ENCODE data around the gene FSTL4. TPM values are rescaled to one million over a fixed set of nuclear protein-coding genes. Genes with fewer than 3 reads are reported as not detected.

The FSTL4 gene
- total and polyA plus RNA-seq, 2 experiments from 2014 or later = 1.4 to 2.8 TPM

DNA sequence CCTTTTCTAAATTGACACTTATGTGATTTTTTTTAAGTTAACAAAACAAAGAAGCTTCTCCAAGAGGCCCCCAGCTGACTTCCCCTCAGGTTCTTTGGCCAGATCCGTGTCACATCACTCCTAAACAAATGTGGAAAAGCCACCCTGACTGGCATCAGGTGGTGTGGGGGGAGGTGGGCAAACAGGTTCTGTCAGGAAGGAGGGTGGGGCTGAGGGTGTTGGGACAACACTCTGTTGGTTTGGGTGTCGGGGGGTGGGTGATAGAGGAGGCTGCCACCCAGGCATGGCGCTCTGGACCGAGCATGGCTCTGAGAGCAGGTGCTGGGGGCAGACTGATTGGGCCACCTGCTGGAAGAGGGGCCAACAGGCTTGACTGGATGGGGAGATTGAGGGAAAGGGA, 349.7 kb downstream of the FSTL4 start:
- Histone ChIP-seq H3K27ac (ENCODE audit: low read depth) (no peak overlapping the region), H3K36me3 (ENCODE audit: insufficient read depth) (no peaks in the 10 kb centered on the region), H3K27me3 (ENCODE audit: insufficient read depth) (no peaks in the 10 kb centered on the region), H3K4me3 (no peak overlapping the region), H3K4me2 (no peak overlapping the region), H3K4me1 (ENCODE audit: insufficient read depth) (0 out of 2 replicates have a peak, but pooled peaks cover 3% of the 10 kb centered on the region), H2AFZ (no peak overlapping the region), H4K20me1 (replicated peaks; ENCODE audit: insufficient read depth) (no peaks in the 10 kb centered on the region), H3K9me2 (ENCODE audit: insufficient read depth) (no peaks in the 10 kb centered on the region), H3K79me2 (replicated peaks; ENCODE audit: insufficient read depth) (no peaks in the 10 kb centered on the region), H3F3A (replicated peaks; ENCODE audit: low read depth) (no peaks in the 10 kb centered on the region)
- DNase-seq (ENCODE audit: low spot score) (no peak), ATAC-seq (no peak)
- TF ChIP-seq EZH2phosphoT487 (IDR thresholded peaks at IDR 0.05; ENCODE audit: unreplicated experiment) (no peak), REST (IDR thresholded peaks at IDR 0.05; ENCODE audit: unreplicated experiment) (no peak), EZH2 (IDR thresholded peaks at IDR 0.05; ENCODE audit: low read depth, unreplicated experiment) (no peak), JUNB (IDR thresholded peaks at IDR 0.05; ENCODE audit: unreplicated experiment) (no peak), ZNF114 (CRISPR knock-in tag; IDR thresholded peaks at IDR 0.05) (no peak), STAT1 (IDR thresholded peaks at IDR 0.05; ENCODE audit: unreplicated experiment) (no peak), NANOG (IDR thresholded peaks at IDR 0.05; ENCODE audit: borderline replicate concordance) (no peak), POLR2AphosphoS5 (IDR thresholded peaks at IDR 0.05; ENCODE audit: low read depth) (no peak), ZNF331 (CRISPR knock-in tag; IDR thresholded peaks at IDR 0.05; ENCODE audit: low read depth) (no peak), ETS1 (IDR thresholded peaks at IDR 0.05) (no peak), CREB1 (CRISPR knock-in tag; IDR thresholded peaks at IDR 0.05; ENCODE audit: low read depth) (no peak)
- TF ChIP-seq, protein P1, sequence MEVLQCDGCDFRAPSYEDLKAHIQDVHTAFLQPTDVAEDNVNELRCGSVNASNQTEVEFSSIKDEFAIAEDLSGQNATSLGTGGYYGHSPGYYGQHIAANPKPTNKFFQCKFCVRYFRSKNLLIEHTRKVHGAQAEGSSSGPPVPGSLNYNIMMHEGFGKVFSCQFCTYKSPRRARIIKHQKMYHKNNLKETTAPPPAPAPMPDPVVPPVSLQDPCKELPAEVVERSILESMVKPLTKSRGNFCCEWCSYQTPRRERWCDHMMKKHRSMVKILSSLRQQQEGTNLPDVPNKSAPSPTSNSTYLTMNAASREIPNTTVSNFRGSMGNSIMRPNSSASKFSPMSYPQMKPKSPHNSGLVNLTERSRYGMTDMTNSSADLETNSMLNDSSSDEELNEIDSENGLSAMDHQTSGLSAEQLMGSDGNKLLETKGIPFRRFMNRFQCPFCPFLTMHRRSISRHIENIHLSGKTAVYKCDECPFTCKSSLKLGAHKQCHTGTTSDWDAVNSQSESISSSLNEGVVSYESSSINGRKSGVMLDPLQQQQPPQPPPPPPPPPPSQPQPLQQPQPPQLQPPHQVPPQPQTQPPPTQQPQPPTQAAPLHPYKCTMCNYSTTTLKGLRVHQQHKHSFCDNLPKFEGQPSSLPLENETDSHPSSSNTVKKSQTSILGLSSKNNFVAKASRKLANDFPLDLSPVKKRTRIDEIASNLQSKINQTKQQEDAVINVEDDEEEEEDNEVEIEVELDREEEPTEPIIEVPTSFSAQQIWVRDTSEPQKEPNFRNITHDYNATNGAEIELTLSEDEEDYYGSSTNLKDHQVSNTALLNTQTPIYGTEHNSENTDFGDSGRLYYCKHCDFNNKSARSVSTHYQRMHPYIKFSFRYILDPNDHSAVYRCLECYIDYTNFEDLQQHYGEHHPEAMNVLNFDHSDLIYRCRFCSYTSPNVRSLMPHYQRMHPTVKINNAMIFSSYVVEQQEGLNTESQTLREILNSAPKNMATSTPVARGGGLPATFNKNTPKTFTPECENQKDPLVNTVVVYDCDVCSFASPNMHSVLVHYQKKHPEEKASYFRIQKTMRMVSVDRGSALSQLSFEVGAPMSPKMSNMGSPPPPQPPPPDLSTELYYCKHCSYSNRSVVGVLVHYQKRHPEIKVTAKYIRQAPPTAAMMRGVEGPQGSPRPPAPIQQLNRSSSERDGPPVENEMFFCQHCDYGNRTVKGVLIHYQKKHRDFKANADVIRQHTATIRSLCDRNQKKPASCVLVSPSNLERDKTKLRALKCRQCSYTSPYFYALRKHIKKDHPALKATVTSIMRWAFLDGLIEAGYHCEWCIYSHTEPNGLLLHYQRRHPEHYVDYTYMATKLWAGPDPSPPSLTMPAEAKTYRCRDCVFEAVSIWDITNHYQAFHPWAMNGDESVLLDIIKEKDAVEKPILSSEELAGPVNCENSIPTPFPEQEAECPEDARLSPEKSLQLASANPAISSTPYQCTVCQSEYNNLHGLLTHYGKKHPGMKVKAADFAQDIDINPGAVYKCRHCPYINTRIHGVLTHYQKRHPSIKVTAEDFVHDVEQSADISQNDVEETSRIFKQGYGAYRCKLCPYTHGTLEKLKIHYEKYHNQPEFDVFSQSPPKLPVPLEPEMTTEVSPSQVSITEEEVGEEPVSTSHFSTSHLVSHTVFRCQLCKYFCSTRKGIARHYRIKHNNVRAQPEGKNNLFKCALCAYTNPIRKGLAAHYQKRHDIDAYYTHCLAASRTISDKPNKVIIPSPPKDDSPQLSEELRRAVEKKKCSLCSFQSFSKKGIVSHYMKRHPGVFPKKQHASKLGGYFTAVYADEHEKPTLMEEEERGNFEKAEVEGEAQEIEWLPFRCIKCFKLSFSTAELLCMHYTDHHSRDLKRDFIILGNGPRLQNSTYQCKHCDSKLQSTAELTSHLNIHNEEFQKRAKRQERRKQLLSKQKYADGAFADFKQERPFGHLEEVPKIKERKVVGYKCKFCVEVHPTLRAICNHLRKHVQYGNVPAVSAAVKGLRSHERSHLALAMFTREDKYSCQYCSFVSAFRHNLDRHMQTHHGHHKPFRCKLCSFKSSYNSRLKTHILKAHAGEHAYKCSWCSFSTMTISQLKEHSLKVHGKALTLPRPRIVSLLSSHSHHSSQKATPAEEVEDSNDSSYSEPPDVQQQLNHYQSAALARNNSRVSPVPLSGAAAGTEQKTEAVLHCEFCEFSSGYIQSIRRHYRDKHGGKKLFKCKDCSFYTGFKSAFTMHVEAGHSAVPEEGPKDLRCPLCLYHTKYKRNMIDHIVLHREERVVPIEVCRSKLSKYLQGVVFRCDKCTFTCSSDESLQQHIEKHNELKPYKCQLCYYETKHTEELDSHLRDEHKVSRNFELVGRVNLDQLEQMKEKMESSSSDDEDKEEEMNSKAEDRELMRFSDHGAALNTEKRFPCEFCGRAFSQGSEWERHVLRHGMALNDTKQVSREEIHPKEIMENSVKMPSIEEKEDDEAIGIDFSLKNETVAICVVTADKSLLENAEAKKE (CRISPR knock-in tag; IDR thresholded peaks at IDR 0.05) = no peak
- H3K4me3 Mint-ChIP-seq = no peak overlapping the region
- H3K9me3 Mint-ChIP-seq = no peaks in the 10 kb centered on the region; the same call in 2 of the 3 replicates
- peaks cover 10% of the 10 kb centered on the region for H3K27me3 Mint-ChIP-seq (ENCODE audit: insufficient read depth, low read depth, poor library complexity)
- H3K36me3 Mint-ChIP-seq (ENCODE audit: low read depth) = no peaks in the 10 kb centered on the region
- H3K27ac Mint-ChIP-seq = no peak overlapping the region
- H3K4me1 Mint-ChIP-seq = peaks cover 21% of the 10 kb centered on the region
